ENCODE results near the gene MS4A4E. TPM values are rescaled to one million over a fixed set of nuclear protein-coding genes. Genes with fewer than 3 reads are reported as not detected.

MS4A4E gene
- total RNA-seq, 1 donor from 2014 or later = not detected

DNA sequence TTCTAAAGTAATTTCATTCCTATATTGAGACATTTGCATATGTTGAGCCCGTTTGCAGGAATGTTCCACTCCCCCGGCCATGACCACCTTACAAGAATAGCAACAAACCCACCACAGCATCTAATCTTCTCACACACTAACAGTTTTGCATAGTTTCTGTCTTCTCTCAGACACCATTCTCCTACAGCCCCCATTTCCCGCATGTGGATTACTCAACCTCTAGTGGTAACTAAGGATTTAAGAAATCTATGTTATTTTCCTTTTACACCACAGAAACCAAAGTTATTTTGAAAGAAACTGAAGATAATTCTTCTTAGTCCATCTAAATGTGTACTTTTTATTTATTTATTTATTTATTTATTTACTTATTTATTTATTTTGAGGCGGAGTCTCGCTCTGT lies 2.3 kb downstream of the MS4A4E start:
- Mint-ChIP-seq H3K4me3 (ENCODE audit: low read depth) (no peak overlapping the region), H3K9me3 (ENCODE audit: low read depth) (no peaks in the 10 kb centered on the region), H3K36me3 (ENCODE audit: insufficient read depth) (no peaks in the 10 kb centered on the region), H3K27ac (no peak overlapping the region), H3K4me1 (ENCODE audit: low read depth) (no peaks in the 10 kb centered on the region), H3K27me3 (peaks cover 6% of the 10 kb centered on the region)
- DNase-seq (ENCODE audit: low spot score, unreplicated experiment) = no peak
- no peak for TF ChIP-seq CTCF (IDR thresholded peaks at IDR 0.05; ENCODE audit: unreplicated experiment)

DNA sequence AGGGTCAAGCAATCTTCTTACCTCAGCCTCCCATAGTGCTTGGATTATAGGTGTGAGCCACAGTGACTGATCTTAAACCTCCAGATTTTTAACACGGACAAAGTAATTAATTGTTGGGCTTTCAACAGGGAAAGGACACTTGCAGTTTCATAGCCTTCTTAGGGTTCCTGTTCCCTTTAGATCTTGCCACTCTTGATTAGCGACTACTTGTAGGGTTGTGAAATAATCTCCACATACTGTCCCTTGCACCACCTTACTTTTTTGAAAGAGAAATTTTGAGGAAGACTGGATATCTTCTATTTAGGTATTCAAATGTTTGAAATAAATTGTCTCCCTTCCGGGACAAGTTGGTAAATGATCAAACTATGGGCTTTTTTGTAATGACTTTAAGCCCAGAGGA lies 7.6 kb downstream of the MS4A4E start:
- Mint-ChIP-seq H3K9me3 (ENCODE audit: low read depth) (no peaks in the 10 kb centered on the region), H3K27ac (no peak overlapping the region), H3K27me3 (no peaks in the 10 kb centered on the region), H3K4me1 (ENCODE audit: low read depth) (no peaks in the 10 kb centered on the region), H3K4me3 (ENCODE audit: low read depth) (no peak overlapping the region), H3K36me3 (ENCODE audit: insufficient read depth) (no peaks in the 10 kb centered on the region)
- no peak for TF ChIP-seq CTCF (IDR thresholded peaks at IDR 0.05; ENCODE audit: unreplicated experiment)
- no peak for DNase-seq (ENCODE audit: low spot score, unreplicated experiment)

GRCh38 chr11:60230681-60231080 lies 12.3 kb downstream of the MS4A4E start:
- no peak for DNase-seq (ENCODE audit: low spot score, unreplicated experiment)
- Mint-ChIP-seq H3K27me3 (no peaks in the 10 kb centered on the region), H3K27ac (no peak overlapping the region), H3K9me3 (ENCODE audit: low read depth) (no peaks in the 10 kb centered on the region), H3K36me3 (ENCODE audit: insufficient read depth) (no peaks in the 10 kb centered on the region), H3K4me1 (ENCODE audit: low read depth) (no peaks in the 10 kb centered on the region), H3K4me3 (ENCODE audit: low read depth) (no peak overlapping the region)
- TF ChIP-seq CTCF (IDR thresholded peaks at IDR 0.05; ENCODE audit: unreplicated experiment) = no peak

DNA sequence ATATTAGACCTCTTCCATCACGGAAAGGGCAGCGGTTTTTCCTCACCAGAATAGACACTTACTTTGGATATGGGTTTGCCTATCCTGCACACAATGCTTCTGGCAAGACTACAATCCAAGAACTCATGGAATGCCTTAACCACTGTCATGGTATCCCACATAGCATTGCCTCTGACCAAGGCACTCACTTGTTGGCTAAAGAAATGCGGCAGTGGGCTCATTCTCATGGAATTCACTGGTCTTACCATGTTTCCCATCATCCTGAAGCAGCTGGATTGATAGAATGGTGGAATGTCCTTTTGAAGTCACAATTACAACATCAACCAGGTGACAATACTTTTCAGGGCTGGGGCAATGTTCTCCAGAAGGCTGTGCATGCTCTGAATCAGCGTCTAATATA lies 20.8 kb downstream of the MS4A4E start:
- no peaks in the 10 kb centered on the region for H3K27me3 Mint-ChIP-seq
- H3K27ac Mint-ChIP-seq = no peak overlapping the region
- no peak for DNase-seq (ENCODE audit: low spot score, unreplicated experiment)
- no peaks in the 10 kb centered on the region for H3K4me1 Mint-ChIP-seq (ENCODE audit: low read depth)
- peaks cover 2% of the 10 kb centered on the region for H3K9me3 Mint-ChIP-seq (ENCODE audit: low read depth)
- no peak overlapping the region for H3K4me3 Mint-ChIP-seq (ENCODE audit: low read depth)
- H3K36me3 Mint-ChIP-seq (ENCODE audit: insufficient read depth) = no peaks in the 10 kb centered on the region
- TF ChIP-seq CTCF (IDR thresholded peaks at IDR 0.05; ENCODE audit: unreplicated experiment) = no peak

DNA sequence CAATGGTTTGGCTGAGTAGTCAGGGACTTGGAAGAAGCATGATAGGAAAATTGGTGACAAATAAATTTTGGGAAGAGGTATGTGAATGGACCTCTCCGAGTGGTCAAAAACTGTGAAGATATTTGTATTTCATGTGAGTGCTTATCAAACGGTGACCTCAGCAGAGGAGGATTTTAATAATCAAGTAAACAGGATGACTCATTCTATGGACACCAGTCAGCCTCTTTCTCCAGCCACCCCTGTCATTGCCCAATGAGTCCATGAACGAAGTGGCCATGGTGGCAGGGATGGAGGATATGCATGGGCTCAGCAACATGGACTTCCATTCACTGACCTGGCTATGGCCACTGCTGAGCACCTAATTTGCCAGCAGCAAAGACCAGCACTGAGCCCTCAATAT lies 21.2 kb downstream of the MS4A4E start:
- H3K9me3 Mint-ChIP-seq (ENCODE audit: low read depth) = peaks cover 2% of the 10 kb centered on the region
- no peak overlapping the region for H3K4me3 Mint-ChIP-seq (ENCODE audit: low read depth)
- DNase-seq (ENCODE audit: low spot score, unreplicated experiment) = no peak
- H3K27ac Mint-ChIP-seq = no peak overlapping the region
- TF ChIP-seq CTCF (IDR thresholded peaks at IDR 0.05; ENCODE audit: unreplicated experiment) = no peak
- H3K36me3 Mint-ChIP-seq (ENCODE audit: insufficient read depth) = no peaks in the 10 kb centered on the region
- no peaks in the 10 kb centered on the region for H3K27me3 Mint-ChIP-seq
- H3K4me1 Mint-ChIP-seq (ENCODE audit: low read depth) = no peaks in the 10 kb centered on the region
